GM12878 (cell line): ENCODE results near the gene POLR3K. TPM values are rescaled to one million over a fixed set of nuclear protein-coding genes. Genes with fewer than 3 reads are reported as not detected.

Source experiments
- ATAC-seq: fragments of 200-7000 bp; cut with Tn5 transposase; 3 replicates; pipeline ENCODE4 v1.9.1; 2020; ENCODE audit warnings: mild to moderate bottlenecking, moderate library complexity
- BruUV-seq: library from RNA; stranded (reverse); fragments of 400-500 nt; replicated peaks from 2 replicates; lab custom pipeline; 2021; lab: Mats Ljungman, UMichigan
- CTCF ChIA-PET: fragments of 300-600 bp; sonication (Branson Sonifier 250); formaldehyde crosslinking; extraction: SDS; loops from one replicate; lab custom pipeline; 2021; ENCODE audit warnings: inconsistent platforms; lab: Yijun Ruan, JAX
- POLR2A ChIA-PET: fragments of 350-600 bp; formaldehyde crosslinking; extraction: SDS; loops from one replicate; lab custom pipeline; 2021; ENCODE audit warnings: inconsistent platforms; lab: Charles Lee
- RAD21 ChIA-PET: fragments of 300-600 bp; sonication (Branson Sonifier 250); formaldehyde crosslinking; loops from one replicate; lab custom pipeline; 2023; ENCODE audit warnings: antibody characterized with exemption; ENCODE audit not compliant: unreplicated experiment; lab: Charles Lee
- SMC1A ChIA-PET: fragments of 300-600 bp; sonication (Branson Sonifier 250); formaldehyde crosslinking; loops from one replicate; lab custom pipeline; 2023; ENCODE audit not compliant: unreplicated experiment, uncharacterized antibody; lab: Charles Lee
- DNase-seq: peaks from one replicate; pipeline ENCODE4 v3.0.0-alpha.2; 2011; ENCODE audit warnings: low read depth, low spot score
- FAIRE-seq: peaks from 3 replicates; lab custom pipeline; 2011; peaks lifted over from hg19 to GRCh38; lab: Jason Lieb, UNC
- H2AFZ ChIP-seq: 2 replicates; pipeline ENCODE4 v1.6.0; 2011; ENCODE audit warnings: low read depth, low read length, control low read depth; ENCODE audit not compliant: control insufficient read depth
- H3K27ac ChIP-seq: 2 replicates; pipeline ENCODE4 v1.5.1; 2011; ENCODE audit warnings: control low read depth; ENCODE audit not compliant: control insufficient read depth, insufficient read depth
- H3K27me3 ChIP-seq, 2 experiments: replicated peaks in 1 of 2; 2 replicates each; pipeline versions ENCODE4 v1.6.0 to v1.6.1; 2011; ENCODE audit warnings: low read length in 1 of 2; ENCODE audit not compliant: control insufficient read depth in 2 of 2, insufficient read depth in 2 of 2
- H3K36me3 ChIP-seq, 2 experiments: 2 replicates each; pipeline ENCODE4 v1.5.1; 2011; ENCODE audit warnings: low read length in 1 of 2; ENCODE audit not compliant: control insufficient read depth in 2 of 2, insufficient read depth in 2 of 2
- H3K4me1 ChIP-seq: 2 replicates; pipeline ENCODE4 v1.6.1; 2011; ENCODE audit warnings: mild to moderate bottlenecking, low read length, moderate library complexity, mixed read lengths; ENCODE audit not compliant: control insufficient read depth, insufficient read depth
- H3K4me2 ChIP-seq: 2 replicates; pipeline ENCODE4 v1.6.0; 2011; ENCODE audit warnings: control low read depth; ENCODE audit not compliant: control insufficient read depth, insufficient read depth
- H3K4me3 ChIP-seq: fragments of 200-600 bp; sonication (generic); 2 replicates; pipeline ENCODE4 v1.5.1; 2016
- H3K79me2 ChIP-seq: 2 replicates; pipeline ENCODE4 v1.6.0; 2011; ENCODE audit warnings: low read length; ENCODE audit not compliant: control insufficient read depth, insufficient read depth
- H3K9ac ChIP-seq: 2 replicates; pipeline ENCODE4 v1.8.0; 2011; ENCODE audit warnings: low read length, control low read depth, mixed read lengths; ENCODE audit not compliant: control insufficient read depth, insufficient read depth
- H3K9me3 ChIP-seq: replicated peaks from 3 replicates; pipeline ENCODE4 v1.5.1; 2011; ENCODE audit warnings: mild to moderate bottlenecking, low read length; ENCODE audit not compliant: control insufficient read depth, insufficient read depth
- H4K20me1 ChIP-seq: 2 replicates; pipeline ENCODE4 v1.6.0; 2011; ENCODE audit not compliant: control insufficient read depth, insufficient read depth
- BRCA1 ChIP-seq: IDR thresholded peaks from 2 replicates; pipeline ENCODE4 v1.6.1; 2011; ENCODE audit warnings: low read depth, low read length, improper control_type of control experiment
- CREB1 ChIP-seq: IDR thresholded peaks from 2 replicates; pipeline ENCODE4 v1.6.1; 2012; ENCODE audit warnings: low read depth, mild to moderate bottlenecking, inconsistent platforms
- CTCF ChIP-seq, 3 experiments: IDR thresholded peaks in 2 of 3; conservative IDR thresholded peaks in 1 of 3; 2 replicates each; pipeline ENCODE4 v1.5.1; 2011; ENCODE audit warnings: low read depth in 3 of 3, low read length in 3 of 3, mild to moderate bottlenecking in 3 of 3, control low read depth in 2 of 3, moderate library complexity in 2 of 3, inconsistent platforms in 1 of 3, mixed read lengths in 1 of 3; ENCODE audit not compliant: control insufficient read depth in 2 of 3, insufficient read depth in 1 of 3; ENCODE audit errors: extremely low read depth in 1 of 3
- GATAD2B ChIP-seq: fragments of 450-650 bp; conservative IDR thresholded peaks from 2 replicates; pipeline ENCODE4 v1.6.1; 2017; ENCODE audit warnings: low read depth, mild to moderate bottlenecking, moderate library complexity
- NFYA ChIP-seq: IDR thresholded peaks from 2 replicates; pipeline ENCODE4 v1.6.1; 2011; ENCODE audit warnings: low read depth, mild to moderate bottlenecking, low read length, improper control_type of control experiment, borderline replicate concordance
- NRF1 ChIP-seq: conservative IDR thresholded peaks from 2 replicates; pipeline ENCODE4 v1.6.1; 2011; ENCODE audit warnings: mild to moderate bottlenecking, low read depth, low read length, improper control_type of control experiment
- PML ChIP-seq: IDR thresholded peaks from 2 replicates; pipeline ENCODE4 v1.6.1; 2012; ENCODE audit warnings: low read length, inconsistent platforms
- RAD51 ChIP-seq: fragments of 450-650 bp; IDR thresholded peaks from 2 replicates; pipeline ENCODE4 v1.6.1; 2016; ENCODE audit warnings: moderate library complexity, mild to moderate bottlenecking, inconsistent platforms
- SKIL ChIP-seq: fragments of 450-650 bp; IDR thresholded peaks from 2 replicates; pipeline ENCODE4 v1.6.1; 2017; ENCODE audit warnings: mild to moderate bottlenecking, low read depth, inconsistent platforms; ENCODE audit not compliant: poor library complexity, severe bottlenecking
- SPI1 ChIP-seq: IDR thresholded peaks from 2 replicates; pipeline ENCODE4 v1.6.1; 2011; ENCODE audit warnings: low read depth, mild to moderate bottlenecking, low read length, moderate library complexity, borderline replicate concordance; ENCODE audit not compliant: insufficient read depth
- SREBF2 ChIP-seq: IDR thresholded peaks from 2 replicates; pipeline ENCODE4 v1.6.1; 2012; ENCODE audit warnings: mild to moderate bottlenecking, low read length
- ZNF217 ChIP-seq: fragments of 450-650 bp; IDR thresholded peaks from 2 replicates; pipeline ENCODE4 v1.6.1; 2017; ENCODE audit warnings: antibody characterized with exemption, mild to moderate bottlenecking
- ZNF274 ChIP-seq: IDR thresholded peaks from one replicate; pipeline ENCODE4 v1.8.0; 2011; ENCODE audit not compliant: insufficient read length, insufficient read depth
- whole genome bisulfite sequencing: methylation state at CpG from one replicate; pipeline ENCODE4 v1.1.6; 2016; ENCODE audit warnings: low lambda C conversion rate; ENCODE audit not compliant: insufficient replicate concordance, insufficient coverage; ENCODE audit errors: missing lambda C conversion rate; 5-methylcytosine and 5-hydroxymethylcytosine counted together
- in situ Hi-C: fragments of 300-500 bp; cut with MboI; formaldehyde crosslinking; loops from 9 replicates; pipeline ENCODE4 v1.14.3; 2018; ENCODE audit warnings: mixed read lengths
- intact Hi-C: fragments of 100-400 bp; cut with micrococcal nuclease; formaldehyde crosslinking; loops from one replicate; pipeline ENCODE4 v1.14.2; 2022; ENCODE audit not compliant: unreplicated experiment
- polyA plus RNA-seq, 11 experiments: library from polyadenylated mRNA; depleted of rRNA in 4 of 11; unstranded in 6 of 11; stranded (reverse) in 5 of 11; fragments of >200 nt; fragmentation: Nextera tagmentation in 4 of 11; fragmentation: Illumina TruSeq in 1 of 11; extraction: Ambion mirVana in 4 of 11; extraction: Trizol in 1 of 11; gene quantifications; 1 replicate in 1 of 11; 2 replicates in 10 of 11; pipeline versions ENCODE4 v1.2.1 to v1.2.3, GENCODE V29; 2011 to 2016; ENCODE audit warnings: inconsistent platforms in 2 of 11, missing spikeins in 2 of 11, low read depth in 1 of 11
- total RNA-seq, 4 experiments: library from RNA; depleted of rRNA in 3 of 4; stranded (reverse); fragments of >200 nt in 3 of 4; fragmentation: Illumina TruSeq in 1 of 4; extraction: Trizol in 1 of 4; gene quantifications; 2 replicates each; pipeline versions ENCODE4 v1.2.1 to v1.2.3, GENCODE V29; 2013 to 2021
- TF ChIP-seq, protein P1 (sequence below): fragments of 450-650 bp; IDR thresholded peaks from 2 replicates; pipeline ENCODE4 v1.6.1; 2018; ENCODE audit warnings: borderline replicate concordance, mild to moderate bottlenecking; ENCODE audit not compliant: partially characterized antibody
- TF ChIP-seq, protein P2 (sequence below): fragments of 450-650 bp; formaldehyde crosslinking; IDR thresholded peaks from 2 replicates; pipeline ENCODE4 v1.5.0; 2022; ENCODE audit warnings: mild to moderate bottlenecking, missing genetic modification characterization

POLR3K gene
- total and polyA plus RNA-seq, 10 of the 15 experiments (the other 5 are each of a cell fraction or from before 2014, with no cell fraction given), result 25.3 to 222 (median 64.0) TPM

- POLR2A ChIA-PET, result no interaction called here
- Histone ChIP-seq H3K4me3 (no peak overlapping the region), H3K9me3 (no peaks in the 10 kb centered on the region), H3K36me3 (peaks cover 5 to 13% of the 10 kb centered on the region in 2 experiments; a peak in 3 of 4 replicates), H3K9ac (no peak overlapping the region), H3K4me2 (no peak overlapping the region), H3K27ac (no peak overlapping the region), H2AFZ (no peak overlapping the region), H3K27me3 (no peaks in the 10 kb centered on the region), H3K4me1 (no peaks in the 10 kb centered on the region), H3K79me2 (no peaks in the 10 kb centered on the region), H4K20me1 (no peaks in the 10 kb centered on the region)
- ATAC-seq, result no peak
- CTCF ChIA-PET, result no interaction called here
- WGBS, result 89% methylated on average over 6 of the region's 6 CpGs
- FAIRE-seq, result no peak
- RAD21 ChIA-PET, result no interaction called here
- BruUV-seq, result no TSS peak
- in situ Hi-C loops, result no loop called here
- intact Hi-C loops, result no loop called here
- SMC1A ChIA-PET, result no interaction called here
- no peak for DNase-seq
- TF ChIP-seq NRF1 (no peak), BRCA1 (no peak), CREB1 (no peak), SREBF2 (no peak), NFYA (no peak), PML (no peak), ZNF274 (no peak), ZNF217 (no peak), GATAD2B (no peak), SPI1 (no peak), RAD51 (no peak), SKIL (no peak), CTCF (IDR thresholded peaks at IDR 0.05 in 2 of 3, conservative IDR thresholded peaks at IDR 0.05 in 1 of 3; ENCODE audit: control insufficient read depth in 2 of 3, extremely low read depth in 1 of 3, insufficient read depth in 1 of 3, low read depth in 3 of 3, low read length in 3 of 3) (no peak)
- TF ChIP-seq, protein P1, sequence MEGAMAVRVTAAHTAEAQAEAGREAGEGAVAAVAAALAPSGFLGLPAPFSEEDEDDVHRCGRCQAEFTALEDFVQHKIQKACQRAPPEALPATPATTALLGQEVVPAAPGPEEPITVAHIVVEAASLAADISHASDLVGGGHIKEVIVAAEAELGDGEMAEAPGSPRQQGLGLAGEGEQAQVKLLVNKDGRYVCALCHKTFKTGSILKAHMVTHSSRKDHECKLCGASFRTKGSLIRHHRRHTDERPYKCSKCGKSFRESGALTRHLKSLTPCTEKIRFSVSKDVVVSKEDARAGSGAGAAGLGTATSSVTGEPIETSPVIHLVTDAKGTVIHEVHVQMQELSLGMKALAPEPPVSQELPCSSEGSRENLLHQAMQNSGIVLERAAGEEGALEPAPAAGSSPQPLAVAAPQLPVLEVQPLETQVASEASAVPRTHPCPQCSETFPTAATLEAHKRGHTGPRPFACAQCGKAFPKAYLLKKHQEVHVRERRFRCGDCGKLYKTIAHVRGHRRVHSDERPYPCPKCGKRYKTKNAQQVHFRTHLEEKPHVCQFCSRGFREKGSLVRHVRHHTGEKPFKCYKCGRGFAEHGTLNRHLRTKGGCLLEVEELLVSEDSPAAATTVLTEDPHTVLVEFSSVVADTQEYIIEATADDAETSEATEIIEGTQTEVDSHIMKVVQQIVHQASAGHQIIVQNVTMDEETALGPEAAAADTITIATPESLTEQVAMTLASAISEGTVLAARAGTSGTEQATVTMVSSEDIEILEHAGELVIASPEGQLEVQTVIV, result no peak
- TF ChIP-seq, protein P2, sequence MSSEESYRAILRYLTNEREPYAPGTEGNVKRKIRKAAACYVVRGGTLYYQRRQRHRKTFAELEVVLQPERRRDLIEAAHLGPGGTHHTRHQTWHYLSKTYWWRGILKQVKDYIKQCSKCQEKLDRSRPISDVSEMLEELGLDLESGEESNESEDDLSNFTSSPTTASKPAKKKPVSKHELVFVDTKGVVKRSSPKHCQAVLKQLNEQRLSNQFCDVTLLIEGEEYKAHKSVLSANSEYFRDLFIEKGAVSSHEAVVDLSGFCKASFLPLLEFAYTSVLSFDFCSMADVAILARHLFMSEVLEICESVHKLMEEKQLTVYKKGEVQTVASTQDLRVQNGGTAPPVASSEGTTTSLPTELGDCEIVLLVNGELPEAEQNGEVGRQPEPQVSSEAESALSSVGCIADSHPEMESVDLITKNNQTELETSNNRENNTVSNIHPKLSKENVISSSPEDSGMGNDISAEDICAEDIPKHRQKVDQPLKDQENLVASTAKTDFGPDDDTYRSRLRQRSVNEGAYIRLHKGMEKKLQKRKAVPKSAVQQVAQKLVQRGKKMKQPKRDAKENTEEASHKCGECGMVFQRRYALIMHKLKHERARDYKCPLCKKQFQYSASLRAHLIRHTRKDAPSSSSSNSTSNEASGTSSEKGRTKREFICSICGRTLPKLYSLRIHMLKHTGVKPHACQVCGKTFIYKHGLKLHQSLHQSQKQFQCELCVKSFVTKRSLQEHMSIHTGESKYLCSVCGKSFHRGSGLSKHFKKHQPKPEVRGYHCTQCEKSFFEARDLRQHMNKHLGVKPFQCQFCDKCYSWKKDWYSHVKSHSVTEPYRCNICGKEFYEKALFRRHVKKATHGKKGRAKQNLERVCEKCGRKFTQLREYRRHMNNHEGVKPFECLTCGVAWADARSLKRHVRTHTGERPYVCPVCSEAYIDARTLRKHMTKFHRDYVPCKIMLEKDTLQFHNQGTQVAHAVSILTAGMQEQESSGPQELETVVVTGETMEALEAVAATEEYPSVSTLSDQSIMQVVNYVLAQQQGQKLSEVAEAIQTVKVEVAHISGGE (CRISPR knock-in tag), result no peak
Measured at GRCh38 chr16:101586-101985, 48.2 kb upstream of the POLR3K start.
